ENCODE measurements around the gene ARAP2.
"Not testable (repeated sequence)": the region's sequence is repeated elsewhere in the genome, so short reads cannot be mapped to it uniquely, and the experiment has no call there.

GRCh38 chr4:36182315-36182714 lies 62.0 kb downstream of the ARAP2 start:
- TF ChIP-seq ARID3A (IDR thresholded peaks at IDR 0.05; ENCODE audit: low read depth, low read length); ZNF629 (CRISPR knock-in tag; conservative IDR thresholded peaks at IDR 0.05); ZBTB49 (CRISPR knock-in tag; IDR thresholded peaks at IDR 0.05; ENCODE audit: borderline replicate concordance); ZBTB7B (CRISPR knock-in tag; IDR thresholded peaks at IDR 0.05); PCBP2 (optimal IDR thresholded peaks at IDR 0.05; ENCODE audit: low read depth, low read length, poor library complexity, severe bottlenecking); MXI1 (IDR thresholded peaks at IDR 0.05; ENCODE audit: borderline replicate concordance, low read depth, low read length); ATF6 (CRISPR knock-in tag; conservative IDR thresholded peaks at IDR 0.05); PTBP1 (IDR thresholded peaks at IDR 0.05; ENCODE audit: low read depth, low read length, poor library complexity, severe bottlenecking): not testable (repeated sequence)
